HG02840 (cell line): ENCODE results near the gene GDI1.
A peak's percentile ranks its signal among the peaks of the same experiment; 100 is the strongest.

Experiments
- ATAC-seq: cut with Tn5 transposase; IDR thresholded peaks from one replicate; pipeline ENCODE4 v1.9.1; 2021; ENCODE audit warnings: mild to moderate bottlenecking, moderate library complexity, moderate number of reproducible peaks; ENCODE audit not compliant: unreplicated experiment, low FRiP score

GDI1 gene

GRCh38 chrX:154436374-154436982 lies 476 bp upstream of the GDI1 start:
- ATAC-seq: no peak

- no peak for ATAC-seq
Observed at GRCh38 chrX:154437971-154438893, 1.3 kb downstream of the GDI1 start.

- no peak for ATAC-seq
Observed at GRCh38 chrX:154439841-154440240, 2.9 kb downstream of the GDI1 start.

- no peak for ATAC-seq
Observed at GRCh38 chrX:154440623-154441357, 3.8 kb downstream of the GDI1 start.

GRCh38 chrX:154441564-154441963 lies 4.6 kb downstream of the GDI1 start:
- ATAC-seq: no peak

- no peak for ATAC-seq
Observed at GRCh38 chrX:154441984-154442707, 5.2 kb downstream of the GDI1 start.

- no peak for ATAC-seq
Observed at GRCh38 chrX:154443479-154443910, 6.5 kb downstream of the GDI1 start.

- ATAC-seq: peak; percentile 55
Observed at GRCh38 chrX:154443992-154444754, 7.2 kb downstream of the GDI1 start, which contains the start of gene FAM50A. Gene FAM50A (plus strand): TSS chrX:154444141. CDS start chrX:154444236, 95 bp downstream.

GRCh38 chrX:154444755-154445246 lies 7.8 kb downstream of the GDI1 start:
- no peak for ATAC-seq

- no peak for ATAC-seq
Observed at GRCh38 chrX:154445776-154446175, 8.8 kb downstream of the GDI1 start.

GRCh38 chrX:154446430-154446829 lies 9.5 kb downstream of the GDI1 start:
- ATAC-seq: no peak

GRCh38 chrX:154448484-154448883 lies 11.5 kb downstream of the GDI1 start:
- ATAC-seq: no peak

GRCh38 chrX:154449618-154450017 lies 12.7 kb downstream of the GDI1 start:
- ATAC-seq: no peak

- ATAC-seq: no peak
Observed at GRCh38 chrX:154450312-154450711, 13.4 kb downstream of the GDI1 start.

GRCh38 chrX:154452823-154453222 lies 15.9 kb downstream of the GDI1 start:
- ATAC-seq: no peak

- peak; percentile 46 for ATAC-seq
Observed at GRCh38 chrX:154457491-154458115, 20.6 kb downstream of the GDI1 start.

- ATAC-seq: peak; percentile 54
Observed at GRCh38 chrX:154458116-154458953, 21.4 kb downstream of the GDI1 start, which contains the start of gene PLXNA3. Gene PLXNA3 (plus strand): TSS chrX:154458281. CDS start chrX:154460184, 1,903 bp downstream.
